IMR-90 (cell line): ENCODE results near the gene STK32A. TPM values are rescaled to one million over a fixed set of nuclear protein-coding genes. Genes with fewer than 3 reads are reported as not detected.

ENCODE experiments used
- ATAC-seq: fragments of 200-7000 bp; cut with Tn5 transposase; 2 replicates; pipeline ENCODE4 v1.9.1; 2020; ENCODE audit warnings: low read depth, mild to moderate bottlenecking, moderate library complexity
- BruUV-seq: library from RNA; stranded (reverse); fragments of 400-500 nt; replicated peaks from 2 replicates; lab custom pipeline; 2021; lab: Mats Ljungman, UMichigan
- CTCF ChIA-PET: fragments of 300-600 bp; formaldehyde crosslinking; extraction: SDS; loops from one replicate; lab custom pipeline; 2021; ENCODE audit warnings: antibody characterized with exemption; lab: Yijun Ruan, JAX
- POLR2A ChIA-PET: fragments of 300-600 bp; sonication (Branson Sonifier 250); formaldehyde crosslinking; loops from one replicate; lab custom pipeline; 2022; ENCODE audit warnings: antibody characterized with exemption; ENCODE audit not compliant: unreplicated experiment; lab: Charles Lee
- DNase-seq: peaks from one replicate; pipeline ENCODE4 v3.0.0; 2013
- H2AFZ ChIP-seq: replicated peaks from 2 replicates; pipeline ENCODE3; 2013; ENCODE audit warnings: low read length, mild to moderate bottlenecking; ENCODE audit not compliant: poor library complexity
- H2AK5ac ChIP-seq: 2 replicates; pipeline ENCODE4 v1.6.1; 2013; ENCODE audit warnings: low read depth, low read length, inconsistent platforms
- H2AK9ac ChIP-seq: replicated peaks from 2 replicates; pipeline ENCODE3; 2013; ENCODE audit warnings: mild to moderate bottlenecking, low read depth, low read length, moderate library complexity; ENCODE audit not compliant: poor library complexity
- H2BK120ac ChIP-seq: 2 replicates; pipeline ENCODE4 v1.6.1; 2013; ENCODE audit warnings: low read depth, low read length, inconsistent platforms
- H2BK15ac ChIP-seq: 3 replicates; pipeline ENCODE4 v1.6.1; 2013; ENCODE audit warnings: low read depth, low read length, inconsistent platforms
- H2BK20ac ChIP-seq: 2 replicates; pipeline ENCODE4 v1.6.1; 2013; ENCODE audit warnings: low read depth, mild to moderate bottlenecking, inconsistent platforms, low read length, moderate library complexity
- H2BK5ac ChIP-seq: 2 replicates; pipeline ENCODE4 v1.6.1; 2013; ENCODE audit warnings: mild to moderate bottlenecking, low read depth, low read length, inconsistent platforms; ENCODE audit not compliant: poor library complexity, severe bottlenecking
- H3K14ac ChIP-seq: replicated peaks from 2 replicates; pipeline ENCODE4 v1.6.1; 2013; ENCODE audit warnings: low read depth, low read length, inconsistent platforms
- H3K18ac ChIP-seq: 2 replicates; pipeline ENCODE4 v1.6.1; 2013; ENCODE audit warnings: low read depth, low read length, control low read depth
- H3K23ac ChIP-seq: 2 replicates; pipeline ENCODE4 v1.6.1; 2013; ENCODE audit warnings: low read depth, low read length, inconsistent platforms
- H3K27ac ChIP-seq: 2 replicates; pipeline ENCODE4 v1.5.1; 2013; ENCODE audit warnings: mild to moderate bottlenecking, control low read depth, low read length; ENCODE audit not compliant: insufficient read depth
- H3K27me3 ChIP-seq: 2 replicates; pipeline ENCODE4 v1.6.1; 2013; ENCODE audit warnings: low read length; ENCODE audit not compliant: control insufficient read depth, insufficient read depth
- H3K36me3 ChIP-seq: 2 replicates; pipeline ENCODE4 v1.6.1; 2013; ENCODE audit warnings: low read length, mixed read lengths; ENCODE audit not compliant: control insufficient read depth, insufficient read depth
- H3K4ac ChIP-seq: 2 replicates; pipeline ENCODE4 v1.6.1; 2013; ENCODE audit warnings: low read depth, low read length, inconsistent platforms
- H3K4me1 ChIP-seq: 2 replicates; pipeline ENCODE4 v1.6.1; 2013; ENCODE audit warnings: low read length, mixed read lengths; ENCODE audit not compliant: control insufficient read depth, insufficient read depth
- H3K4me2 ChIP-seq: 2 replicates; pipeline ENCODE4 v1.6.1; 2013; ENCODE audit warnings: low read depth, mild to moderate bottlenecking, control low read depth, low read length, moderate library complexity
- H3K4me3 ChIP-seq: 2 replicates; pipeline ENCODE4 v1.5.1; 2013; ENCODE audit warnings: low read depth, mild to moderate bottlenecking, control low read depth, low read length, moderate library complexity; ENCODE audit not compliant: insufficient read depth
- H3K56ac ChIP-seq: 2 replicates; pipeline ENCODE4 v1.6.1; 2013; ENCODE audit warnings: low read length, inconsistent platforms; ENCODE audit not compliant: insufficient read depth; ENCODE audit errors: extremely low read depth
- H3K79me1 ChIP-seq, 2 experiments: 2 replicates each; pipeline ENCODE4 v1.6.1; 2013; ENCODE audit warnings: low read length in 2 of 2, inconsistent platforms in 1 of 2, low read depth in 1 of 2
- H3K9ac ChIP-seq: 2 replicates; pipeline ENCODE4 v1.6.1; 2013; ENCODE audit warnings: low read depth, low read length, control low read depth
- H3K9me1 ChIP-seq: 2 replicates; pipeline ENCODE4 v1.6.1; 2013; ENCODE audit warnings: low read length, inconsistent platforms; ENCODE audit not compliant: insufficient read depth
- H3K9me3 ChIP-seq: 2 replicates; pipeline ENCODE4 v1.6.1; 2013; ENCODE audit warnings: low read length; ENCODE audit not compliant: control insufficient read depth, insufficient read depth
- H4K20me1 ChIP-seq: 2 replicates; pipeline ENCODE4 v1.6.1; 2013; ENCODE audit warnings: low read length, inconsistent platforms; ENCODE audit not compliant: insufficient read depth
- H4K5ac ChIP-seq: 2 replicates; pipeline ENCODE4 v1.6.1; 2013; ENCODE audit warnings: mild to moderate bottlenecking, low read depth, low read length, control low read depth
- H4K8ac ChIP-seq, 2 experiments: 2 replicates each; pipeline ENCODE4 v1.6.1; 2013; ENCODE audit warnings: low read depth in 2 of 2, low read length in 2 of 2, control low read depth in 1 of 2, inconsistent platforms in 1 of 2
- H4K91ac ChIP-seq: 2 replicates; pipeline ENCODE4 v1.6.1; 2013; ENCODE audit warnings: low read depth, low read length, inconsistent platforms; ENCODE audit not compliant: insufficient read depth
- CHD1 ChIP-seq: IDR thresholded peaks from 2 replicates; pipeline ENCODE4 v1.6.1; 2012; ENCODE audit warnings: low read depth, low read length, improper control_type of control experiment
- CTCF ChIP-seq: conservative IDR thresholded peaks from 2 replicates; pipeline ENCODE4 v1.5.1; 2012; ENCODE audit warnings: mild to moderate bottlenecking, low read depth, low read length, improper control_type of control experiment
- RAD21 ChIP-seq: IDR thresholded peaks from 2 replicates; pipeline ENCODE4 v1.6.1; 2012; ENCODE audit warnings: low read length, improper control_type of control experiment
- SMC3 ChIP-seq: fragments of 150-350 bp; IDR thresholded peaks from 2 replicates; pipeline ENCODE4 v1.6.1; 2016; ENCODE audit warnings: low read depth, mild to moderate bottlenecking, antibody characterized with exemption, low read length, moderate library complexity
- WGBS, 2 experiments: methylation state at CpG; one replicate each; pipeline versions ENCODE4 v1.1.5 to v1.1.7; 2013; ENCODE audit warnings: missing lambda C conversion rate in 2 of 2; ENCODE audit not compliant: insufficient read length in 1 of 2; ENCODE audit errors: extremely low coverage in 2 of 2; 5-methylcytosine and 5-hydroxymethylcytosine counted together
- dilution Hi-C: fragments of 300-500 bp; cut with HindIII; formaldehyde crosslinking; loops from one replicate; pipeline ENCODE4 v1.14.3; 2018; ENCODE audit warnings: low sequenced_read_pairs; ENCODE audit not compliant: unreplicated experiment
- in situ Hi-C: fragments of 300-500 bp; cut with MboI; formaldehyde crosslinking; loops from 3 replicates; pipeline ENCODE4 v1.14.3; 2019; ENCODE audit warnings: low sequenced_read_pairs, inconsistent platforms, mixed read lengths
- intact Hi-C: fragments of 100-400 bp; cut with micrococcal nuclease; formaldehyde crosslinking; loops from 2 replicates; pipeline ENCODE4 v1.10.0; 2022
- polyA plus RNA-seq, 3 experiments: library from polyadenylated mRNA; depleted of rRNA; stranded (reverse); fragments of >200 nt; gene quantifications; 2 replicates each; pipeline ENCODE4 v1.2.3, GENCODE V29; 2012; ENCODE audit warnings: low replicate concordance in 1 of 3
- total RNA-seq: library from RNA; depleted of rRNA; stranded (reverse); fragments of >200 nt; gene quantifications from 2 replicates; pipeline ENCODE4 v1.2.3, GENCODE V29; 2012

Gene STK32A
- total and polyA plus RNA-seq, 2 of the 4 experiments (the other 2 are of a cell fraction): 0.12 to 0.18 TPM

DNA sequence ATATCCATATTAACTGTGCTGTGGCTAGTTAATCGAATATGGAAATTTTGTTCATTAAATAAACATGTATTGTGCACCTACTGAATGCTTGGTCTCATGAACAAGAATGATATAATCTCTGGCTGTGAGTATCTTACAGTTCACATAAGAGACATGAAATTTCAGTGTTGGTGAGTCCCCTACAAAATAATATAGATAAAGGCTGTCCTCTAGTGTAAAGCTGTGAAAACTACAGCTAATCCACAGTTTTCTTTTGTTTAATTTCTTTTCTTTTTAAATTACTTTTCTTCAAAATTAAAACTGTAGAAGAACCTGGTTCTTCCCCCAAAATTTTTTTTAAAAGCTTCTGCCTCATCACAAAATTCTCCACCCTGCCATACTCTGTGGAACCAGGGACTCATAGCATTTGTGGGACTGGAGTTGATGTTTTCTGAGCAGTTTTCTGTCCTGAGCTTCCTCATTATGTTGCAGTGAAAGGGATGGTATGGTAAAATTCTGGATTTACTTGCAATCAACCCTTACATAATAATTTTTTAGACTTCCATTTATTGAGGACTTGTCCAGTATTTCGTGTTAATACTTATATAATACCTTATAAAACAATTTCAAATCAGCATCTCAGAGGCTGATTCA, 135.0 kb downstream of the STK32A start:
- Histone ChIP-seq H2AFZ (no peak overlapping the region), H4K8ac (no peak overlapping the region), H2BK20ac (no peak overlapping the region), H2AK9ac (no peak overlapping the region), H3K4me3 (no peak overlapping the region), H3K4me2 (no peak overlapping the region), H3K4me1 (peaks cover 2% of the 10 kb centered on the region; the same call in 1 of the 2 replicates), H3K27me3 (peaks cover 4% of the 10 kb centered on the region; the same call in 1 of the 2 replicates), H2AK5ac (no peak overlapping the region), H3K4ac (no peak overlapping the region), H3K79me1 (no peaks in the 10 kb centered on the region), H3K9me1 (no peaks in the 10 kb centered on the region), H3K9ac (no peak overlapping the region), H2BK5ac (no peak overlapping the region), H4K5ac (no peak overlapping the region), H3K36me3 (no peaks in the 10 kb centered on the region), H4K20me1 (no peaks in the 10 kb centered on the region), H3K9me3 (no peaks in the 10 kb centered on the region), H3K18ac (no peak overlapping the region), H3K27ac (no peak overlapping the region), H2BK120ac (no peak overlapping the region), H3K56ac (no peak overlapping the region), H4K91ac (no peak overlapping the region), H3K14ac (no peak overlapping the region), H3K23ac (no peak overlapping the region), H2BK15ac (no peak overlapping the region)
- in situ Hi-C loops (loop anchor here (10.0 to 25.0 kb wide), 2 partner anchors 155 to 833 kb away; no protein-coding TSS in a partner anchor), intact Hi-C loops (loop anchor here (1.0 to 10.0 kb wide), 4 partner anchors 146 to 835 kb away; no protein-coding TSS in a partner anchor), dilution Hi-C loops (no loop called here)
- TF ChIP-seq RAD21 (peak; percentile 66), CTCF (peak; percentile 68), CHD1 (no peak), SMC3 (peak; percentile 70)
- ChIA-PET POLR2A (no interaction called here), CTCF (interaction anchor here (0.7 to 1.7 kb wide), 9 partner anchors 12 to 271 kb away, joined by 3 to 6 read pairs (median 4); no protein-coding TSS in a partner anchor)
- DNase-seq: peak; percentile 20
- BruUV-seq: no TSS peak
- no CpG with 5 or more reads among the region's 2 CpGs for WGBS, 2 experiments
- ATAC-seq: peak; percentile 79
